Measurements from ENCODE around the gene CDHR5.

The CDHR5 gene

DNA sequence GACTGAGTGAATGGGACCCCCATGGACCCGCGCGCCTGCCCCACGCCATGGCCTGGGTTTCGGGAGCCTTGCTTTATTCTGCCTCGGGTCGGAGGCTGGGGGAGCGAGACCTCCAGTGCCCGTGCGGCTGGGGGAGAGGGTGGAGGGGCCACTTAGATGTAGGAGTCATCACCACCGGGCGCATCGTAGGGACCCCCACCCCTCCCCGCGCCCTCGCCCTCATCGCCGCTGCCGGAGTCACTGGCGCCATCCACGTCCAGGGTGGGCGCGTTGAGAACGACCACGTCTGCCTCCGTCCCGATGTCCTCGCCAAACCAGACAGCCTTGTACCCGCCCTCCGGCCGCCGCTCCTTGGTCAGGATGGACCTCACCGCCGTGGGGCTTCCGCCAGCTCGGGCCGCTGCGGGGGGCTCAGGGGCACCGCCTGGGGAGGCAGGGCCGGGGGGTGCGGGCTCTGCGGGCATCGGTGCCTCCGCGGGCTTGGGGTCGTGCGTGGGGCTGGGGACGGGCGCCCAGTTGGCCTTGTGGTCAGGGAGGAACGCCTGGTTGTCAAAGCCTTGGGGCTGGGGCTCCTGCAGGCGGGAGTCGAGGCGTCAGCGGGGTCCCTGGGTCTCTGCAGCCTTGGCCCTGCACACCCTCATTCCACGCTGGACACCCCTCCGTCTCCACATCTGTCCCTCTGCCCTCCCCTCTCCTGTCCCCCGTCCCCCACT, 7.4 kb downstream of the CDHR5 start:
- H3K4me3 ChIP-seq (replicated peaks; ENCODE audit: low read depth, low read length) = no peak overlapping the region
- DNase-seq (ENCODE audit: low read depth) = no peak
- TF ChIP-seq, protein P1, sequence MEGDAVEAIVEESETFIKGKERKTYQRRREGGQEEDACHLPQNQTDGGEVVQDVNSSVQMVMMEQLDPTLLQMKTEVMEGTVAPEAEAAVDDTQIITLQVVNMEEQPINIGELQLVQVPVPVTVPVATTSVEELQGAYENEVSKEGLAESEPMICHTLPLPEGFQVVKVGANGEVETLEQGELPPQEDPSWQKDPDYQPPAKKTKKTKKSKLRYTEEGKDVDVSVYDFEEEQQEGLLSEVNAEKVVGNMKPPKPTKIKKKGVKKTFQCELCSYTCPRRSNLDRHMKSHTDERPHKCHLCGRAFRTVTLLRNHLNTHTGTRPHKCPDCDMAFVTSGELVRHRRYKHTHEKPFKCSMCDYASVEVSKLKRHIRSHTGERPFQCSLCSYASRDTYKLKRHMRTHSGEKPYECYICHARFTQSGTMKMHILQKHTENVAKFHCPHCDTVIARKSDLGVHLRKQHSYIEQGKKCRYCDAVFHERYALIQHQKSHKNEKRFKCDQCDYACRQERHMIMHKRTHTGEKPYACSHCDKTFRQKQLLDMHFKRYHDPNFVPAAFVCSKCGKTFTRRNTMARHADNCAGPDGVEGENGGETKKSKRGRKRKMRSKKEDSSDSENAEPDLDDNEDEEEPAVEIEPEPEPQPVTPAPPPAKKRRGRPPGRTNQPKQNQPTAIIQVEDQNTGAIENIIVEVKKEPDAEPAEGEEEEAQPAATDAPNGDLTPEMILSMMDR (IDR thresholded peaks at IDR 0.05; ENCODE audit: low read length, missing control alignments) = no peak

DNA sequence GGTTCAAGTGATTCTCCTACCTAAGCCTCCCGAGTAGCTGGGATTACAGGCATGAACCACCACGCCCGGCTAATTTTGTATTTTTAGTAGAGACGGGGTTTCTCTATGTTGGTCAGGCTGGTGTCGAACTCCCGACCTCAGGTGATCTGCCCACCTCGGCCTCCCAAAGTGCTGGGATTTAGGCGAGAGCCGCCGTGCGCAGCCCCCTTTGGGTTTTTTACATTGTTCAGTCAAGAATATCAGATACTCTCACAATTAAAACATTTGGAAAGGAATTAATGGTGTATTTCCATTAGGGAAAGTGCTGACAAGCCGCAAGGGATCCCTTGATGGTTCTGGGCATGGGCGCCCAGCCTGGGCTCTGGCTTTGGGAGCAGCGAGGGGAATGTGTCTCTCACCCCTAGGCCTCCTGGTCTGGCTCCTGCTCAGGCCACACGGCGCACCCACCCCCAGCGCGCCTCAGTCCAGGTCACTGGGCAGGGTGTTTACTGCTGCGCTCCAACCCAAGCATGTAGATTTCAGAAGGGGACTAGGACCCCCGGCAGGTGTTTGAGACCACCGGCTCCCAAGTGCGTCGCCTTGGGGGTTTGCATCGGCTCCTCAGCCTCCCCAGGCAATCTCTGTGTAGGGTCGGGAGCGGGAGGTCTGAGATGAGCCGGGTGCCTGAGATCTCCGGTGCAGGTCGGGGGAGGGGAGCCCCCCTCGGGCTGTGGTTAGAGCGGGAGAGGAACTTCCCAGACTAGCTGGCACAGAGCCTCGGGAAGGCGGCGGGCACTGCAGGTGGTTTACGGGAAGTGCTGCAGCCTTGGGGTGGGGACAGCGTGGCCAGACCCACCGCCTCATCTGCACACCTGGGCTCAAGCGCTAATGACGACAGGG, 8.2 kb downstream of the CDHR5 start:
- peak overlapping the region; percentile 72 for H3K4me3 ChIP-seq (replicated peaks; ENCODE audit: low read depth, low read length)
- TF ChIP-seq, protein P1 (IDR thresholded peaks at IDR 0.05; ENCODE audit: low read length, missing control alignments) = no peak
- DNase-seq (ENCODE audit: low read depth) = no peak

DNA sequence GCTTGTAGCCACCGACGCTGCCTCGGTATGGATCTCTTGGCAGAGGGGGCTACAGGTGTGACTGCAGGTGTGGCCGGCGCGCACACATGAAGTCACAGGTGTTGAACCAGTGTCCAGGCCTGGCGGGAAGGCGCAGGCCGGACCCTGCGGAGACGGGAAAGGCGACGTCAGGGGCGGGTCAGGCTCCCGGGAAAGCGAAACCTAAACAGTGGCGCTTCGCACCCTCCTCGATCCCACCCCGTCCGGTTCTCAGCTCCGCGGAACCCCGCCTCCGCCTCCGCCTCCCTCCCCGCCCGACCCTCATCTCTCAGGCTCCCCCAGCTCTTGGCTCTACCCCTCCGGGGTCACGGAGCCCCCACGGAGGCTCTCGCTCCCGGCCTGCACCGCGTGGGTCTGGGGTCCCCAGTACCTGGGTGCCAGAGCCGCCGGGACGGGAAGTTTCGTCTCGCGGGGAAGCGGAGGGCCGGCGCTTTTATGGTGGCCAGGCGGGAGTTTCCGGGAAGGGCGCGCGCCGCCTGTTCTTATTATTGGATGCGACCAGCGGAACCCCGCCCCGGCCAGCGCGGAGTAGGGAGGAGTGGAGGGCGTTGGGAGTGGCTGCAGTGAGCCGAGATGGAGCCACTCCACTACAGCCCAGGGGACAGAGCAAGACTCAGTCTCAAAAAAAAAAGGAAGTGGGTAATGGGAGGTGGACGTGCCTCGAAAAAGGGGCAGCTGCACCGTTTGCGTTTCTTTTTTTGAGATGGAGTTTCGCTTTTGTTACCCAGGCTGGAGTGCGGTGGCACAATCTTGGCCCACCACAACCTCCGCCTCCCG, 9.0 kb downstream of the CDHR5 start, which contains the start of gene IRF7:
Gene IRF7 (minus strand): TSS at position 447 of the 816 bp plus-strand sequence. CDS start 586 bp downstream, outside the sequence.
- TF ChIP-seq, protein P1 (IDR thresholded peaks at IDR 0.05; ENCODE audit: low read length, missing control alignments) = no peak
- DNase-seq (ENCODE audit: low read depth) = peak; percentile 91
- H3K4me3 ChIP-seq (replicated peaks; ENCODE audit: low read depth, low read length) = peak within 1 kb of the TSS; percentile 72

DNA sequence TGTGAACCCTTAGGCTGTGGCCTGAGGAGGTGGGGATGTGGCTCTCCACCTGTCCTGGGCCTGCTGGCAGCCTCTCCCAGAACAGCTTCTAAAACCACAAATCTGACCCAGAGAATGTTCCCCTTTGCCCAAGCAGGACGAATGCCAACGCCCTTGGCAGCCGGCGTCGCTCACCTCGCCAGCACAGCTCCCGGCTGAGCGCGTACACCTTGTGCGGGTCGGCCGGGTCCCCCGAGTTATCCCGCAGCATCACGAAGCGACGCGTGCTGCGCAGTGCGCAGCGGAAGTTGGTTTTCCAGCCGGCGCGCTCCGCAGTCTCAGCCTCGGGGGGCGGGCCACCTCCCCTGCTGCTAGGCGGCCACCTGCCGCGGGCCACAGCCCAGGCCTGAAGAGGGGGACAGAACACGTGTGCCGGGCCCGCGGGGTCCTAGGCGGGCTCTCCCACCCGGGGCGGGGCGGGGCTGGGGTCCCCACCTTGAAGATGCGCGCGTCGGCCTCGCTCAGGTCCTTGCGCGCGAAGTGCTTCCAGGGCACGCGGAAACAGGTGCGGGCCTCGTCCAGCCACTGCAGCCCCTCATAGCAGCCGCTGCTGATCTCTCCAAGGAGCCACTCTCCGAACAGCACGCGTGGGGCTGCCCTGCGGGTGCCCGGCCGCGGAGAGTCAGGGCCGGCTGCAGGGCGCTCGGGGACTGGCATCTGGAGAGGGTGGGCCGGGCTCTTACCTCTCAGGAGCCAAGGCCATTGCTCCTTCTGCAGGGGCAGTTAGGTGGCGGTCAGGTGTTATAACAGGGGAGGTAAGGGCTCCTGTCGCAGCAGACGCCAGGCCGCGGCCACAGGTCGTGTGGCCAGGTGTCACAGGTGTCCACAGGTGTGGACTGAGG, 9.9 kb downstream of the CDHR5 start:
- no peak for DNase-seq (ENCODE audit: low read depth)
- TF ChIP-seq, protein P1 (IDR thresholded peaks at IDR 0.05; ENCODE audit: low read length, missing control alignments) = no peak
- H3K4me3 ChIP-seq (replicated peaks; ENCODE audit: low read depth, low read length) = peak overlapping the region; percentile 72

DNA sequence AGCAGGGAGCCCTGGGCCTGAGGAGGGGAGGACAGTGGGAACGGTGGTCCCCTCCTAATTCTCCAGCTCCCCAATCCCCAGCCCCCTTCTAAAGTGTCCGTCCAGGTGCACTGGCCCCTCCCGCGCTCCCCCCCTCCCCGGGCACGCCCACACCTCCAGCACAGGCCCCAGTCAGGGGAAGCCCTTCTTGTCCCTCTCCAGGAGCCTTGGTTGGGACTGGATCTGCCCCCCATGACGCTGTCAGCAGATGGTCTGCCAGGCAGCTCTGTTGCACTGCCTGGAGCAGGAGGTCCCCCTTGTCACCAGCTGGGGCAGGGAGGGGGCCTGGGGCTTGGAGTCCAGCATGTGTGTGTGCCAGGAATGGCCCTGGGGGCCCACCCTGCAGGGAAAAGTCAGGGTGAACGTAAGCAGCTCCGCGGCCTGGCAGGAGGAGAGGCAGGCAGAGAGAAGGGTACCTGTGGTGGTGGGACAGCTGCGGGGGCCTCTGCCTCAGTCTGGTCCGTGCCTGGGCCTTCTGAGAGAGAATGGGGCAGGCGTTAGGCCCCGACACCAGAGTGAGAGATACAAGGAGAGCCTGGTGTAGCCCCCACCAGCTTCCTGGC, 10.6 kb downstream of the CDHR5 start:
- DNase-seq (ENCODE audit: low read depth) = no peak
- TF ChIP-seq, protein P1 (IDR thresholded peaks at IDR 0.05; ENCODE audit: low read length, missing control alignments) = no peak
- H3K4me3 ChIP-seq (replicated peaks; ENCODE audit: low read depth, low read length) = no peak overlapping the region
